Kidney (tissue), 14 donors: ENCODE results near the gene EMSY. TPM values are rescaled to one million over a fixed set of nuclear protein-coding genes. Genes with fewer than 3 reads are reported as not detected.

Source experiments
- DNase-seq, 5 donors: peaks; one replicate each; pipeline ENCODE4 v3.0.0-alpha.2; 2013 to 2020
- FAIRE-seq: peaks from 2 replicates; lab custom pipeline; 2012; peaks lifted over from hg19 to GRCh38; lab: Jason Lieb, UNC
- H3K27ac ChIP-seq, 2 donors: one replicate each; pipeline ENCODE4 v1.7.0; 2013; ENCODE audit warnings: low read depth in 2 of 2, low read length in 2 of 2, inconsistent platforms in 1 of 2
- H3K27me3 ChIP-seq: one replicate; pipeline ENCODE4 v1.7.1; 2013; ENCODE audit warnings: low read length, inconsistent platforms; ENCODE audit not compliant: control insufficient read depth, insufficient read depth
- H3K36me3 ChIP-seq, 3 donors: one replicate each; pipeline versions ENCODE4 v1.7.0 to v1.7.1; 2013; ENCODE audit warnings: low read length in 3 of 3, control low read depth in 1 of 3, inconsistent platforms in 1 of 3; ENCODE audit not compliant: insufficient read depth in 3 of 3, control insufficient read depth in 2 of 3
- H3K4me1 ChIP-seq, 3 donors: one replicate each; pipeline versions ENCODE4 v1.7.0 to v1.7.1; 2013; ENCODE audit warnings: low read length in 3 of 3, inconsistent platforms in 1 of 3, low read depth in 1 of 3; ENCODE audit not compliant: control insufficient read depth in 2 of 3, insufficient read depth in 2 of 3
- H3K4me3 ChIP-seq, 3 donors: one replicate each; pipeline versions ENCODE4 v1.7.0 to v1.8.1; 2013; ENCODE audit warnings: low read length in 3 of 3, control low read depth in 1 of 3, inconsistent platforms in 1 of 3
- H3K9ac ChIP-seq, 3 donors: one replicate each; pipeline versions ENCODE4 v1.7.0 to v1.7.1; 2013; ENCODE audit warnings: low read length in 3 of 3, control low read depth in 1 of 3, inconsistent platforms in 1 of 3
- H3K9me3 ChIP-seq, 3 donors: one replicate each; pipeline versions ENCODE4 v1.7.0 to v1.7.1; 2013; ENCODE audit warnings: low read length in 3 of 3, control low read depth in 1 of 3, inconsistent platforms in 1 of 3; ENCODE audit not compliant: control insufficient read depth in 2 of 3, insufficient read depth in 1 of 3
- CTCF ChIP-seq: IDR thresholded peaks from 3 replicates; pipeline ENCODE4 v1.5.1; 2012; ENCODE audit warnings: mild to moderate bottlenecking, moderate library complexity, borderline replicate concordance; ENCODE audit not compliant: insufficient read depth; ENCODE audit errors: extremely low read depth
- intact Hi-C: fragments of 100-400 bp; cut with DNase I; formaldehyde crosslinking; loops from one replicate; pipeline ENCODE4 v1.11.1; 2022
- polyA plus RNA-seq: library from polyadenylated mRNA; stranded (reverse); fragments of 350-450 nt; fragmentation: Illumina TruSeq; extraction: RNeasy Lipid Tissue Mini Kit (QIAGEN cat#74804); gene quantifications from one replicate; pipeline ENCODE4 v1.2.3, GENCODE V29; 2014; ENCODE audit warnings: low read depth, low replicate concordance; ENCODE audit not compliant: insufficient read depth
- total RNA-seq: library from RNA; stranded (reverse); fragmentation: NEBNext Ultra II Directional; extraction: Animal tissue kit (Norgen Biotek cat#: 25700); gene quantifications from one replicate; pipeline ENCODE4 v1.2.1, GENCODE V29; 2021
- donor health status: control.
- donor health status: control.
- donor health status: control.
- donor health status: control.
- donor health status: control.
- donor health status: DM: yes; HTN: yes; CAD: no.
- donor health status: Normal renal cell carcinoma (clear cell type).

EMSY gene
- total and polyA plus RNA-seq, 2 donors from 2014 or later = 7.5 to 22.2 TPM

DNA sequence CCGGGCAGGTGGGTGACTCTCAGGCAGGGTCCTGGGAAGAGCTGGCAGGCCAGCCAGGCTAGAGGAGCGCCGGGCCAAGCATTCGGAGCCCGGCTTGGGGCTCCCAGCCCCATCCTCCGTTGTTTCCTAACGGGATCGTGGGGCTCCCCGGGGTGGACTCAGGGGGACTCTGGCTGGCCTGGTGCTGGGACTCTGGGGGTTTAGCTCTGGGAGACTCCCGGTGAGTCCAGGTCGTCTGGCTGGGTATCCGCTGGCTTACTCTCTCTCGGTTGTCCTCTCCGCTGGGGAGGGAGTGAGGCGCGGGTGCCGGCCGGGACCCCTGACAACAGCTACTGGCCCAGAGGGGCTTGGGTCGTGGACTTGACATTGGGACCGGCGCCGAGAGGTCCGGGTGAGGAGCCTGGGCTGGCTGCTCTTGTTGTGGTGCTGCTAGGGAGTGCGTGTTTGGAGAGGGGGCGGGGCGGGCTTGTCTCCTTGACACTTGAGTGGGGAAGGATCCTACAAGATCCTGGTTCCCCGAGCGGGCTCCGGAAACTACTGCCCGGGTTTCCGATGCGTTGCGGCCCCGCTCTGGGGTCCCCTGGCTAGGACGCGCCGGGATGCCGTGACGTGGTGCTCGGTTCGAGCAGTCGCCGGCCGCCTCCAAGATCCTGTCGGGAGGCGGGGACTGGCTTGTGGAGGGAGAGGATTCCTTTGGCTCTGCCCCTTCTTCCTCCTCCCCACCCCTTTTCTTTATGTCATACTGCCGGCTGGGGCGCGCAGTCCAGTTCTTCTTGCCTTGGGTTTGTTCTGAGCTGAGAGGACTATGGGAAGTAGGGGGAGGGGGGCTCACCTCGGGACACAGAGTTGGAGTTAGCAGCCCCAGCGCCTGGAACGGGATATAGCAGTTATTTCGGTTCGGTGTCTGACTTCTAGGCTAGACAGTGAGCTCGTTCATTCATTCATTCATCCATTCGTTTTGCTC lies 585 bp downstream of the EMSY start:
- H3K27ac ChIP-seq = peak overlapping the region; percentile 75 to 80
- no peaks in the 10 kb centered on the region for H3K9me3 ChIP-seq
- TF ChIP-seq CTCF = no peak
- H3K36me3 ChIP-seq = no peaks in the 10 kb centered on the region
- H3K9ac ChIP-seq = peak overlapping the region; percentile 58 to 77 (median 77)
- intact Hi-C loops = no loop called here
- peaks cover 0 to 5% (median 4%) of the 10 kb centered on the region in 3 donors for H3K4me1 ChIP-seq
- no peaks in the 10 kb centered on the region for H3K27me3 ChIP-seq
- FAIRE-seq (no peak), DNase-seq (peak; percentile 85 to 95 (median 92))
- H3K4me3 ChIP-seq = peak overlapping the region; percentile 87 to 99 (median 96)

GRCh38 chr11:76448506-76448905 lies 3.7 kb downstream of the EMSY start:
- H3K27ac ChIP-seq = no peak overlapping the region
- FAIRE-seq (no peak), DNase-seq (no peak)
- H3K4me3 ChIP-seq = no peak overlapping the region
- intact Hi-C loops = no loop called here
- no peak for TF ChIP-seq CTCF
- no peak overlapping the region for H3K9ac ChIP-seq
- peaks cover 2 to 7% (median 3%) of the 10 kb centered on the region in 3 donors for H3K36me3 ChIP-seq
- peaks cover 0 to 2% (median 2%) of the 10 kb centered on the region in 3 donors for H3K4me1 ChIP-seq
- H3K27me3 ChIP-seq = no peaks in the 10 kb centered on the region
- no peaks in the 10 kb centered on the region for H3K9me3 ChIP-seq

- TF ChIP-seq CTCF = no peak
- intact Hi-C loops = no loop called here
- Histone ChIP-seq H3K27ac (no peak overlapping the region), H3K9ac (no peak overlapping the region), H3K36me3 (peaks cover 2 to 11% (median 5%) of the 10 kb centered on the region in 3 donors), H3K27me3 (no peaks in the 10 kb centered on the region), H3K4me1 (peaks cover 0 to 14% (median 0%) of the 10 kb centered on the region in 3 donors), H3K4me3 (no peak overlapping the region), H3K9me3 (no peaks in the 10 kb centered on the region)
- FAIRE-seq = no peak
- no peak for DNase-seq
Observed at GRCh38 chr11:76453248-76453647, 8.4 kb downstream of the EMSY start.
